Gastroesophageal sphincter (tissue), 3 donors: ENCODE results near the gene ALK.

ENCODE experiments used
- EP300 ChIP-seq: sonication (generic); formaldehyde crosslinking; IDR thresholded peaks from one replicate; pipeline ENCODE4 v1.6.1; 2017; ENCODE audit warnings: antibody characterized with exemption, mild to moderate bottlenecking
- POLR2A ChIP-seq, 2 donors: fragments of 450-650 bp; IDR thresholded peaks; one replicate each; pipeline ENCODE4 v1.6.1; 2017; ENCODE audit warnings: antibody characterized with exemption in 2 of 2, mild to moderate bottlenecking in 2 of 2, moderate library complexity in 1 of 2
- POLR2AphosphoS5 ChIP-seq: sonication (generic); formaldehyde crosslinking; IDR thresholded peaks from one replicate; pipeline ENCODE4 v1.6.1; 2017; ENCODE audit warnings: antibody characterized with exemption
- TF ChIP-seq, protein P1 (sequence below), 4 experiments: fragments of 200-600 bp in 2 of 4; fragments of 450-650 bp in 2 of 4; sonication (generic) in 1 of 4; IDR thresholded peaks; one replicate each; pipeline ENCODE4 v1.5.1; 2017 to 2019; ENCODE audit warnings: antibody characterized with exemption in 4 of 4, mild to moderate bottlenecking in 2 of 4, moderate library complexity in 2 of 4

- TF ChIP-seq, protein P1, sequence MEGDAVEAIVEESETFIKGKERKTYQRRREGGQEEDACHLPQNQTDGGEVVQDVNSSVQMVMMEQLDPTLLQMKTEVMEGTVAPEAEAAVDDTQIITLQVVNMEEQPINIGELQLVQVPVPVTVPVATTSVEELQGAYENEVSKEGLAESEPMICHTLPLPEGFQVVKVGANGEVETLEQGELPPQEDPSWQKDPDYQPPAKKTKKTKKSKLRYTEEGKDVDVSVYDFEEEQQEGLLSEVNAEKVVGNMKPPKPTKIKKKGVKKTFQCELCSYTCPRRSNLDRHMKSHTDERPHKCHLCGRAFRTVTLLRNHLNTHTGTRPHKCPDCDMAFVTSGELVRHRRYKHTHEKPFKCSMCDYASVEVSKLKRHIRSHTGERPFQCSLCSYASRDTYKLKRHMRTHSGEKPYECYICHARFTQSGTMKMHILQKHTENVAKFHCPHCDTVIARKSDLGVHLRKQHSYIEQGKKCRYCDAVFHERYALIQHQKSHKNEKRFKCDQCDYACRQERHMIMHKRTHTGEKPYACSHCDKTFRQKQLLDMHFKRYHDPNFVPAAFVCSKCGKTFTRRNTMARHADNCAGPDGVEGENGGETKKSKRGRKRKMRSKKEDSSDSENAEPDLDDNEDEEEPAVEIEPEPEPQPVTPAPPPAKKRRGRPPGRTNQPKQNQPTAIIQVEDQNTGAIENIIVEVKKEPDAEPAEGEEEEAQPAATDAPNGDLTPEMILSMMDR (IDR thresholded peaks at IDR 0.05) = no peak
- TF ChIP-seq POLR2A (IDR thresholded peaks at IDR 0.05) (no peak), EP300 (no peak), POLR2AphosphoS5 (no peak)
Observed at GRCh38 chr2:29459445-29460179, 461.8 kb downstream of the ALK start.
